CD4-positive, alpha-beta T cell treated with Interleukin-10 for 1 hour (primary cell): Measurements from ENCODE around the gene RIIAD1.
"Not testable (repeated sequence)": the region's sequence is repeated elsewhere in the genome, so short reads cannot be mapped to it uniquely, and the experiment has no call there.

Experiments
- DNase-seq: peaks from one replicate; pipeline ENCODE4 v3.0.0-alpha.2; 2020

Gene RIIAD1, protein sequence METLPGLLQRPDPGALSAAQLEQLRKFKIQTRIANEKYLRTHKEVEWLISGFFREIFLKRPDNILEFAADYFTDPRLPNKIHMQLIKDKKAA

DNA sequence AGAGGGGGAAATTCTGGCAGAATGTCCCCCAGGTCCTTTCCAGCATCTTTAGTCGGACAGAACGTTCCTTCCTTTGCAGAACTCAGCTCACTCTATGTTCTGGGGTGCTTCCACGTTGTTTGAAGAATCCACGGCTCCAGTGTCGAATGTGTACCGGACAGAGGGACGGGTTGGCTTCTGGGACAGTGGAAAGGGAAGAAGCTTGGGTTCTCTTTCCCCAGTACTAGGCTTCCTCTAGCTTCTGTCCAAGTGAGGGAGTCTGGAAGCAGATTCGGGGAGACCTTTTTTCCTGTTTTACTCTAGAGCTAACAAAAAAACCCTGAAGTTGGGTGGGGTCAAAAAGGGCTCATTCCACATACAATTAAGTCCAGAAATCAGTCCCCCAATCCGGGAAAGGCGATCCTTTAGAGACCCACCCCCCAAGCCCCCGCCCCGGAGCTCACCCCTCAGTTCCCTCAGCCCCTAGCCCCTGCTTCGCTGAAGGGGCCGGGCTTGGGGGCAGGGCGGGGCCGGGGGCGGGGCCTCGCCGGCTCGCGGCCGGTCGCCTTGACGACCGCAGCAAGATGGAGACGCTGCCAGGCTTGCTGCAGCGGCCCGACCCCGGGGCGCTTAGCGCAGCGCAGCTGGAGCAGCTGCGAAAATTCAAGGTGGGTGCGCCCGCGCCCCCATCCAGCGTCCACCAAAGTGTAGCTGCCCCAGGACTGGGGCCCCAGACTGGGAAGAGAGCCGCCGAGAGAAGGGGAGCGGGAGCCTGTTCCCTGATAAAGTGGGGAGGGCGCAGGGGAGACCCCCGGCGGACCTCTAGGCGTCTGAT is at the start of gene RIIAD1:
Gene RIIAD1, plus strand, starts transcription at position 549 of the 814 bp plus-strand sequence. Its CDS starts 15 bp downstream, at position 564.
- peak; percentile 61 for DNase-seq

DNA sequence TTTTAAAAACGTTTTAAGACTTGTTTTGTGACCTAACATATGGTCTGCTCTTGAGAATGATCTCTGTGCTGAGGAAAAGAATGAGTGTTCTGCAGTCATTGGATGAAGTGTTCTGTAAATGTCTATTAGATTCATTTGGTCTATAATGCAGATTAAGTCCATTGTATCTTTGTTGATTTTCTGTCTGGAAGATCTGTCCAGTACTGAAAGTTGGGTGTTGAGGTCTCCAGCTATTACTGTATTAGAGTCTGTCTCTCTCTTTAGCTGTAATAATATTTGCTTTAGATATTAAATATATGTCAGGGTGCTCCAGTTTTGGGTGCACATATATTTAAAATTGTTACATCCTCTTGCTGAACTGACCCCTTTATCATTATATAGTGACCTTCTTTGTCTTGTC is 47.9 kb upstream of the RIIAD1 start:
- no peak for DNase-seq

GRCh38 chr1:151680391-151680790 is 40.9 kb upstream of the RIIAD1 start:
- no peak for DNase-seq

- DNase-seq, result no peak
Measured at GRCh38 chr1:151680826-151681225, 40.5 kb upstream of the RIIAD1 start.

DNA sequence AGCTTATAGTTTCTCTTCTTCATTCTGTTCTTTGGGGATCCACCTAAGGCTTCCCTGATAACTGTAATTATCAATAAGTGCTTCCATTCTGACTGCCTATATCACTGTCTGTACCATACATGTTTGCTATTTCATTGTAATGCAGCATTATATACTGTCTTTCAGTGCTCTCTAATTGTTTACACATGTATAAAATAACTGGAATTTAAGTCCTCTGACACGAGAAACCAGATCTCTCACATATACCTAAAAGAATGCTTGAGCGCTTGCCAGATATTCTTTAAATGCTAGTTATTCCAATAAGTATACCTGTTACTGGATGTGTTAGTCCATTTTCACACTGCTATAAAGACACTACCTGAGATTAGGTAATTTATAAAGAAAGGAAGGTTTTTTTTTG is 39.4 kb upstream of the RIIAD1 start:
- no peak for DNase-seq

- not testable (repeated sequence) for DNase-seq
Measured at GRCh38 chr1:151682901-151683300, 38.4 kb upstream of the RIIAD1 start.

DNA sequence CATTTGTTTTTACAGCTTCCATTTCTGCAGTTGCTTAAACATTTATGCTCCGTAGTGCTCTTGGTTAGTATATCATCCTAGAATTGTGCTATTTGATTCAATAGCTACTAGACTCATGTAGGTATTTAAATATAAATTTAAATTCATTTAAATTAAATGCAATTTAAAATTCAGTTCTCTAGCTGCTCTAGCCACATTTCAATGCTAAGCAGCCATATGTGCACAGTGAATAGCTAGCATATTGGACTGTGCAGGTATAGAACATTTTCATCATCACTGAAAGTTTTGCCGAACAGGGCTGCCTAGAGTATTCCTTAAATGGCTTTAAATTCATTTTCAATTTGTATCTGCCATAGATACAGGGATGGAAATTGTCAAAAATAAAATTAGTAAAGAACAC is 37.2 kb upstream of the RIIAD1 start:
- no peak for DNase-seq

DNA sequence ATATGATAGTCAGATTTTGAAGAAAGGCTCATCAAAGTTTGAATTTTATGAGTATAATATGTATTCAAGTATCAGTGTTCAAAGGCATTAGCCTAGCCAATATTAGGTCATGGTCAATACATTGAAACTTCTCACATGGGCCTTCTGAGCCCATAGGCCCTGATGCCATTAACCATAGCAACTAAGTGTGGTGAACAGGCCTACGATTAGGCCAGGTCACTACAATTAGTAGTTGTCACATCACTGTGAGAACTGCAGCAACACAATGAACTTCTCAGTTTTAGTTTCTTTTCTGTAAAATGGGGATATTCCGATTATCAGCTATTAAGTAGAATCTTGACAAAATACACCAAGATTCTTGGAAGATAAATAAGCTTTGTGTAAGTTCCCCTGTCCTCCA is 34.8 kb upstream of the RIIAD1 start:
- DNase-seq, result no peak

DNA sequence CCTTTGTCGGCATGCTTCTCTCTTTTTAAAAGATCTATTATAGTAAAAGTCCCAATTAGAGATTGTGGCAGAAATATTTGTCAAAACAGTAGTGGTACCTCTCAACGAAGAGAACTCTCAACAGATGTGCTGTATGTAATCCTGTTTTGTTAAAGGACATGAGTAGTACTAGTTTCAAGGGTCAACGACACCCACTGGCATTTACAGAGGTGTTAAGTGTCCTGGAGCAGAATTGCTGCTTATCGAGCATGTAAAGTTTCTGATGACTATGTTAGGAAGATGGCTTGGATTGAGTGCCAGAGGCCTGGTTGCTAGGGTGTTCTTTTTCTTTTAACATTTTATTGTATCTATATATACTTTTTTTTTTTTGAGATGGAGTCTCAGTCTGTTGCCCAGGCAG is 31.8 kb upstream of the RIIAD1 start:
- DNase-seq, result no peak

DNA sequence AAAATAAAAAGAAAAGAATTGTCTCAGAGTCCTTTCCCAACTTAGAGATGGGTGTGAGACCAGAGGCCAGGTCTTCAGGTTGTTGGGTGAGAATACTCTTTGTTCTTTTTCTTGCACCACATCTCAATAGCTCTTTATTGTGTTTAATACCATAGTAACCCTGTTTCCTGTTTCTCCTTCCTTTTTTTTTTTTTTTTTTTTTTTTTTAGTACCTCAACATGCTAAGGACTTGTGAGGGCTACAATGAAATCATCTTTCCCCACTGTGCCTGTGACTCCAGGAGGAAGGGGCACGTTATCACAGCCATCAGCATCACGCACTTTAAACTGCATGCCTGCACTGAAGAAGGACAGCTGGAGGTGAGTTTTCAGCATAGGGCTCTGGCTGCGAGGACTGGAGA is 29.1 kb upstream of the RIIAD1 start:
- DNase-seq, result no peak

- DNase-seq, result peak; percentile 7
Measured at GRCh38 chr1:151693057-151693651, 28.2 kb upstream of the RIIAD1 start.

DNA sequence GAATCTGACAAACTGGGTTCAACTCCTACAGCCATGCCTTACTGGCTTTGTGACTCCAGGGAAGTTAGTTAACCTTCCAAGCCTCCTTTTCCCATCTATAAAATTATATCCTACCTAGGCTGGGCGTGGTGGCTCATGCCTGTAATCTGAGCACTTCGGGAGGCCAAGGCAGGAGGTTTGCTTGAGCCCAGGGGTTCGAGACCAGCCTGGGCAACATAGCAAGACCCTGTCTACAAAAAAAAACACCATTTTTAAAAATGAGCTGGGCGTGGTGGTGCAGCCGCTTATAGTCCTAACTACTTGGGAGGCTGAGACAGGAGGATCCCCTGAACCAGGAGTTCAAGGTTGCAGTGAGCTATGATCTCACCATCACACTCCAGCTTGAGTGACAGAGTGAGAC is 19.8 kb upstream of the RIIAD1 start:
- DNase-seq, result no peak

GRCh38 chr1:151702936-151703335 is 18.4 kb upstream of the RIIAD1 start:
- no peak for DNase-seq

GRCh38 chr1:151703813-151704212 is 17.5 kb upstream of the RIIAD1 start:
- no peak for DNase-seq

DNA sequence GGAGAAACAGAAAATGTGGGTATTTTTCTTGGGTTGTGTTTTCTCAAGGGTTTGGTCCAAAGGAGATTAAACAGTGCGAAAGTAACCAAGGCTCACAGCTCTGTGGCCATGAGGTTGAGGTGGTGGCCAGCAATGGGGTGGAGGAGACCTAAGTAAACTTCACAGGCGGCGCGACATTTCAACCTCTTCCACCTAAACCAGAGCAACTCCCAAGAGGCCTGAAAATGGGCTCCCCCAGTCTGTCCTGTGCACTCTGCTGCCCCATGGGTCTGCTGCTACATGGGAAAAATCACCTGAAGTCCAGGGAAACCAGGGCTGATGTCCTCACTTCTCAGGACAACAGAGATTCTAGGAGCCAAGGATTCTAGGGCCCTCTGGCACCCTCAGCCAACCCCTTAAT is 17.1 kb upstream of the RIIAD1 start:
- DNase-seq, result no peak

GRCh38 chr1:151705146-151705545 is 16.2 kb upstream of the RIIAD1 start:
- no peak for DNase-seq

DNA sequence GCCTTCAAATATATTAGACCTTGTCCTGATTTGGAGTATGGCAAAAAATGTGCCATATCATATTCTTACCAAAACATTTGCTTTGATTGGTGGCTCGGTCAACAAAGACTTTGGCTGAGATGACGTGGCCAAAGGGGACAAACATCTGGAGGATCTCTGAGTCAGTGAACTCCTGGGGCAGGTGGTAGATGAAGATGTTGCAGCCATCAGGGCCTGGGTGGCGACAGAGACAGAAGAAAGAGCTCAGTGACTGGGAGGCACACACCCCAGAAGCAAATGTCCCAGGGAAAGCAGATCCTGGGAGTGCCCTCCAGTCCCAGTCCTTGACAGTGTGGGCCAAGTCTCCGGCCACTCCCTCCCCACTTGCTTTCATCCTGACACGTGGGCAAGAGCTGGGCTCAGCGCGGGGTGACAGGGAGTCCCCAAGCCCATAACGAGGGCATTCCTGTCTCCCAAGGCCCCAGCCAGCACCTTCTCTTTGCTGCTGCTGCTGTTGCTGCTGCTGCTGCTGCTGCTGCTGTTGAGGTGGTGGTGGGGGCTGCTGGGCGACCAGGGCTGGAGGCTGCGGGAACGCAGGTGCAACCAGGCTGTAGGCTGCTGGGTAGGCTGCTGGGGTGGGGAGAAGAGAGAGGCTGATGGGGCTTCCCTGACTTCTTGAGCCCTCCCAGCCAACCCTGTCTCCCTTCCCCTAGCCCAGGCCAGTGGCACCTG is 15.4 kb upstream of the RIIAD1 start:
- DNase-seq, result no peak

GRCh38 chr1:151706464-151707415 is 14.6 kb upstream of the RIIAD1 start:
- DNase-seq, result no peak

GRCh38 chr1:151707541-151708065 is 13.7 kb upstream of the RIIAD1 start:
- DNase-seq, result no peak

DNA sequence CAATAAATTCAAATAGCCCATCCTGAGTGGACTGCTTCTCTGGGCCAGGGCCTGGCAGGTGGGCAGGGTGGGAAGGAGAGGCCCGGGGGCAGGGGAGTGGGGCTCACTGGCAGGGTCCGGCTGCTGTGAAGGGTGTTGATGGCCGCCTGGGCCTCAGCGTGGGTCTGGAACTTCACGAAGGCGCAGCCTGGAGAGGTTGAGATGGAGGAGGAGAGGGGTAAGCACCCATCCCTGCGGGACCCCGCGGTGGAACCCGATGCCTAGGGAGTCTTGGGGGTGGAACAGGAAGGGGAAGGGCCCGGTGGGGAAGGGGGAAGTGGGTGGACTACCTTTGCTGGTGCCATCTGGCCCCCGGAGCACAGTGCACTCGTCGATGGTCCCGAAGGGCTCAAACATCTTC is 12.4 kb upstream of the RIIAD1 start:
- no peak for DNase-seq

DNA sequence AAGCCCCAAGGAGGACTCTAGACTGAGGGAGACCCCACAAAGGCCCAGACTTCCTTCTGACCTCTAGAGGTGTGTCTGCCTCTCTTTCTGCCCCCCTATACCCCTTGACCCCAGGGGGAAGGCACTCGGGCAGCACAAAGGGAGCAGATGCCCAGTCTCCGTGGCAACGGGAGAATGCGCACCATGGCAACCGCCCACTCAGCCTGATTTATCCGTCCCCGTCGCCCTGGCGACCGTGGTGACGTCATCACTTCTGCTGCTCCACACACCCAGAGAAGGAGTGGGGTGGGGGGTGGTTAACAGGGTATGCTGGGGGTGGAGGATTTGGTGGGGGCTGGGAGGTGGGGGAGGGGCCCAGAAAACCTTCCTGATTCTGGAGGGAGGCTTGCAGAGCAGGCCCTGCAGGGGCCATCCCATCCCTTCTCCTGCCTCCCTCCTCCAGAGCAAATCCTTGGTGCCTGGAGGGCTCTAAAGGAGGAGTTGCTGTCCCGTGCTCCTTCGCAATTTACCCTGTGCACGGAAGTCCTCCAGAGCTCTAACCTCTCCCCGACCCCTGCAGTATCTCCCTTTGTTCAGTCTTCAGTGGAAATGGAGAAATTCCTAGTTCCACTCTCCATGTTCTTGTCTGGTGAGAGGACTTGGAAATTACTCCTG is 11.0 kb upstream of the RIIAD1 start:
- peak; percentile 22 for DNase-seq
